CD4-positive, alpha-beta T cell (primary cell): ENCODE results near the gene TENM4. TPM values are rescaled to one million over a fixed set of nuclear protein-coding genes. Genes with fewer than 3 reads are reported as not detected.

Experiments
- ATAC-seq: fragments of 200-7000 bp; cut with Tn5 transposase; one replicate; pipeline ENCODE4 v1.10.0; 2022; ENCODE audit warnings: mild to moderate bottlenecking; ENCODE audit not compliant: poor library complexity
- CTCF ChIA-PET: fragments of 350-600 bp; sonication (Branson Sonifier 250); formaldehyde crosslinking; loops from one replicate; lab custom pipeline; 2021; ENCODE audit warnings: antibody characterized with exemption, inconsistent platforms; lab: Charles Lee
- POLR2A ChIA-PET: fragments of 350-600 bp; sonication (Branson Sonifier 250); formaldehyde crosslinking; loops from one replicate; lab custom pipeline; 2021; ENCODE audit warnings: antibody characterized with exemption, inconsistent platforms; lab: Charles Lee
- DNase-seq, 14 experiments: peaks; one replicate each; pipeline ENCODE4 v3.0.0-alpha.2; 2013 to 2020; ENCODE audit warnings: mixed read lengths in 2 of 14
- H3K27ac ChIP-seq, 2 donors: one replicate each; pipeline versions ENCODE4 v1.5.1 to v1.7.0; 2013; ENCODE audit warnings: low read length in 2 of 2, low read depth in 1 of 2, mild to moderate bottlenecking in 1 of 2
- H3K27me3 ChIP-seq, 2 experiments: 1 replicate in 1 of 2; 2 replicates in 1 of 2; pipeline versions ENCODE4 v1.6.1 to v1.7.0; 2013; ENCODE audit warnings: low read length in 2 of 2, control low read depth in 1 of 2, mild to moderate bottlenecking in 1 of 2, moderate library complexity in 1 of 2; ENCODE audit not compliant: insufficient read depth in 2 of 2, control insufficient read depth in 1 of 2
- H3K36me3 ChIP-seq: one replicate; pipeline ENCODE4 v1.6.1; 2013; ENCODE audit warnings: low read length, control low read depth; ENCODE audit not compliant: insufficient read depth
- H3K4me1 ChIP-seq: one replicate; pipeline ENCODE4 v1.6.1; 2013; ENCODE audit warnings: low read length, control low read depth; ENCODE audit not compliant: insufficient read depth
- H3K4me3 ChIP-seq: one replicate; pipeline ENCODE4 v1.5.1; 2013; ENCODE audit warnings: mild to moderate bottlenecking, low read length, moderate library complexity
- H3K9me3 ChIP-seq, 2 experiments: 1 replicate in 1 of 2; 2 replicates in 1 of 2; pipeline versions ENCODE4 v1.6.1 to v1.7.0; 2013; ENCODE audit warnings: low read length in 2 of 2, mild to moderate bottlenecking in 2 of 2, control low read depth in 1 of 2, moderate library complexity in 1 of 2; ENCODE audit not compliant: control insufficient read depth in 1 of 2, insufficient read depth in 1 of 2
- H3K27ac Mint-ChIP-seq: one replicate; pipeline ENCODE4 v1.8.0; 2020; ENCODE audit warnings: mixed read lengths
- H3K27me3 Mint-ChIP-seq: one replicate; pipeline ENCODE4 v1.8.0; 2021; ENCODE audit warnings: mixed read lengths
- H3K36me3 Mint-ChIP-seq: one replicate; pipeline ENCODE4 v1.8.0; 2021; ENCODE audit warnings: low read depth, mixed read lengths
- H3K4me1 Mint-ChIP-seq: one replicate; pipeline ENCODE4 v1.8.0; 2021; ENCODE audit warnings: low read depth, mixed read lengths
- H3K4me3 Mint-ChIP-seq: one replicate; pipeline ENCODE4 v1.8.0; 2020; ENCODE audit warnings: mild to moderate bottlenecking, mixed read lengths
- H3K9me3 Mint-ChIP-seq: one replicate; pipeline ENCODE4 v1.8.0; 2020; ENCODE audit warnings: mixed read lengths
- intact Hi-C, 2 experiments: fragments of 100-400 bp; cut with DNase I in 1 of 2; cut with micrococcal nuclease in 1 of 2; formaldehyde crosslinking; loops; one replicate each; pipeline versions ENCODE4 v1.15.1 to v1.9.0; 2023 to 2025; cut with DNase I, micrococcal nuclease
- total RNA-seq, 174 experiments: library from RNA in 2 of 174; stranded (reverse) in 2 of 174; gene quantifications; one replicate each; pipeline ENCODE4 v1.2.3 and lab custom pipeline; 2021 to 2026
- TF ChIP-seq, protein P1 (sequence below): fragments of 200-600 bp; IDR thresholded peaks from one replicate; pipeline ENCODE4 v1.8.0; 2022; ENCODE audit warnings: antibody characterized with exemption, mild to moderate bottlenecking

TENM4 gene
- total RNA-seq, 2 experiments from 2014 or later, result 0.22 to 0.31 TPM

DNA sequence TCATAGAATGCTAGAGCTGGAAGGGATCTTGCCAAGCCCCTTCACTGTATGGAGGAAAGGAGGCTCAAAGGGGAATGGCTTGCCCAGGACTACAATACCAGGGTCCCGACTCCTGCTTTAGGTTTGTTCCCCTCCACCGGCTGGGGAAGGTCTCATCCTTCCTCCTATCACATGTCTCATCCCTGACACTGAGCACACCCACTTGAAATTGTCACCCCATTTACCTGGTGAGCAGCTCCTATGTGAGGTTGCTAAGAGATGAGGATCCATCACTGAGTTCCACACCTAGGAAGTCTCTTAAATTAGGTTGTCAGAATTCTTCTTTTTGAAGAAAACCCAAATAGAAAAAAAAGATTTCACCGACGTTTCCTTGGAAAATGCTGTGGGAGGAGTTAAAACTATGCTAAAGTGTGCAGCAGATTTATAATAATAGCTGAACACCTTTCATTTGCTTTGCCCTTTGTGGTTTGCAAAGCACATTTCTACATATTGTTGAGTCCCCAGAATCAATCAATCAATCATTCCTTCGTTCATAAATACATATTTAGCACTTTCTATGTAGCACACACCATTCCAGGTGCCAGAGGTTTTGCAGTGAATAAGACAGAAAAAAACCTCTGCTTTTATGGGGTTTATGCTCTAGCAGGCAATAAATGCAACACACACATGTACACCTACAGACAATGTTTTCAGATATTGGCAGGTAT lies 91.7 kb downstream of the TENM4 start:
- no peaks in the 10 kb centered on the region for H3K4me1 Mint-ChIP-seq
- H3K4me3 Mint-ChIP-seq, result no peak overlapping the region
- no peaks in the 10 kb centered on the region for H3K36me3 ChIP-seq
- H3K27me3 ChIP-seq, result no peaks in the 10 kb centered on the region
- no peaks in the 10 kb centered on the region for H3K9me3 ChIP-seq
- DNase-seq (no peak), ATAC-seq (no peak)
- CTCF ChIA-PET, result no interaction called here
- peaks cover 16% of the 10 kb centered on the region for H3K27me3 Mint-ChIP-seq
- TF ChIP-seq, protein P1, sequence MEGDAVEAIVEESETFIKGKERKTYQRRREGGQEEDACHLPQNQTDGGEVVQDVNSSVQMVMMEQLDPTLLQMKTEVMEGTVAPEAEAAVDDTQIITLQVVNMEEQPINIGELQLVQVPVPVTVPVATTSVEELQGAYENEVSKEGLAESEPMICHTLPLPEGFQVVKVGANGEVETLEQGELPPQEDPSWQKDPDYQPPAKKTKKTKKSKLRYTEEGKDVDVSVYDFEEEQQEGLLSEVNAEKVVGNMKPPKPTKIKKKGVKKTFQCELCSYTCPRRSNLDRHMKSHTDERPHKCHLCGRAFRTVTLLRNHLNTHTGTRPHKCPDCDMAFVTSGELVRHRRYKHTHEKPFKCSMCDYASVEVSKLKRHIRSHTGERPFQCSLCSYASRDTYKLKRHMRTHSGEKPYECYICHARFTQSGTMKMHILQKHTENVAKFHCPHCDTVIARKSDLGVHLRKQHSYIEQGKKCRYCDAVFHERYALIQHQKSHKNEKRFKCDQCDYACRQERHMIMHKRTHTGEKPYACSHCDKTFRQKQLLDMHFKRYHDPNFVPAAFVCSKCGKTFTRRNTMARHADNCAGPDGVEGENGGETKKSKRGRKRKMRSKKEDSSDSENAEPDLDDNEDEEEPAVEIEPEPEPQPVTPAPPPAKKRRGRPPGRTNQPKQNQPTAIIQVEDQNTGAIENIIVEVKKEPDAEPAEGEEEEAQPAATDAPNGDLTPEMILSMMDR, result no peak
- intact Hi-C loops, result no loop called here
- H3K9me3 Mint-ChIP-seq, result peaks cover 2% of the 10 kb centered on the region
- no peaks in the 10 kb centered on the region for H3K4me1 ChIP-seq
- H3K27ac ChIP-seq, result no peak overlapping the region
- no peak overlapping the region for H3K4me3 ChIP-seq
- H3K36me3 Mint-ChIP-seq, result no peaks in the 10 kb centered on the region
- no peak overlapping the region for H3K27ac Mint-ChIP-seq
- POLR2A ChIA-PET, result no interaction called here

DNA sequence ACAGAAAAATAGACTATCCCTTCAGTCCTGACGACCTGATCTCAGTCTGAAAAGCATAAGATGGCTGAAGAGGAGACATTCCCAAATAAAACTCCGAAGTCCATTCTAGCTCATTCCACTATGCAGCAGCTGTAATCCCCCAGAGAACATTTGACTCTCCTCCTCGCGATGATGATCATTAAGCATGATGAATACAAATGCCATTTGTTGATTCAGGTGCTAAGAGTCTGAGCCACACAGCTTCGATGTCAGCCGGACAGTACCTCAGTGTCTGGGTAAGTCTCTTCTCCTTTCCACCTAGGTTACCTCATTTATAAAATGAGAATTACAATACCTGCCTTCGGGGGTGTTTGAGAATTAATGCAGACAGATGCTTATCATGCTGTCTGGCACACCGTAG lies 94.8 kb downstream of the TENM4 start:
- no peaks in the 10 kb centered on the region for H3K36me3 Mint-ChIP-seq
- ChIA-PET POLR2A (no interaction called here), CTCF (no interaction called here)
- H3K27me3 Mint-ChIP-seq, result peaks cover 7% of the 10 kb centered on the region
- TF ChIP-seq, protein P1, result no peak
- H3K4me3 Mint-ChIP-seq, result no peak overlapping the region
- intact Hi-C loops, result no loop called here
- no peaks in the 10 kb centered on the region for H3K36me3 ChIP-seq
- ATAC-seq (no peak), DNase-seq (no peak)
- H3K27me3 ChIP-seq, result no peaks in the 10 kb centered on the region
- H3K9me3 ChIP-seq, result peaks cover 0 to 5% of the 10 kb centered on the region in 2 experiments
- no peak overlapping the region for H3K27ac ChIP-seq
- no peaks in the 10 kb centered on the region for H3K9me3 Mint-ChIP-seq
- no peak overlapping the region for H3K27ac Mint-ChIP-seq
- no peaks in the 10 kb centered on the region for H3K4me1 Mint-ChIP-seq
- no peak overlapping the region for H3K4me3 ChIP-seq
- H3K4me1 ChIP-seq, result no peaks in the 10 kb centered on the region

DNA sequence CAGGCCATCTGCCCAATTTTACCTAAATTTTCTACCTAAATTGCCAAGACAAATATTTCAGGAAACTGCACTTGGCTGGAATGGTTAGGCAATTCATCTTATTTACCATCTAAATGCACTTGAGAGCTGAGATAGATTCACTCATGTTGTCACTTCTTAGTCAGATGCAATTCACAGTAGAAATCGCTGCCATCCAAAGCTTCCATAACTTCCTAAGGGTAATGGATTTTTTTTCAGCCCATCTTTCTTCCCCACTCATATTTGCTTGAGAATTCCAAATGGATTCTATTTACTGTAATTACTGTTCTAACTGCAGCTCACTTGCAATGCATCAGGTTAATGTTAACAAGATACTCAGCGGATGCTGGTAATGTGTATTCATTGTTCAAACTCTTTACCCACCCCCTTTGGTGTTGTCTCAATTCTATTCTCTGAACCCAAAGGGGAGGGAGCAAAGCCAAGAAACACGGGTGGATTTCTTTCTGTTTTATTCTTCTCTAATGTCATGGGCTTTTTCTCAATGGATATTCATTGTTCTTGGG lies 96.0 kb downstream of the TENM4 start:
- ChIA-PET POLR2A (no interaction called here), CTCF (no interaction called here)
- Mint-ChIP-seq H3K36me3 (no peaks in the 10 kb centered on the region), H3K4me1 (no peaks in the 10 kb centered on the region), H3K9me3 (no peaks in the 10 kb centered on the region), H3K27me3 (no peaks in the 10 kb centered on the region), H3K4me3 (no peak overlapping the region), H3K27ac (no peak overlapping the region)
- Histone ChIP-seq H3K4me1 (no peaks in the 10 kb centered on the region), H3K4me3 (no peak overlapping the region), H3K36me3 (no peaks in the 10 kb centered on the region), H3K9me3 (peaks cover 0 to 5% of the 10 kb centered on the region in 2 experiments), H3K27ac (no peak overlapping the region), H3K27me3 (no peaks in the 10 kb centered on the region)
- TF ChIP-seq, protein P1, result no peak
- intact Hi-C loops, result no loop called here
- DNase-seq (no peak), ATAC-seq (no peak)
